Endothelial cell of umbilical vein (primary cell): ENCODE results near the gene TSHZ3. TPM values are rescaled to one million over a fixed set of nuclear protein-coding genes. Genes with fewer than 3 reads are reported as not detected.

Experiments
- BruUV-seq: library from RNA; stranded (reverse); fragments of 400-500 nt; replicated peaks from 2 replicates; lab custom pipeline; 2021; lab: Mats Ljungman, UMichigan
- CTCF ChIA-PET: fragments of 300-600, 350-600 bp; sonication (Branson Sonifier 250); formaldehyde crosslinking; loops from one replicate; lab custom pipeline; 2021; ENCODE audit warnings: antibody characterized with exemption, inconsistent platforms; lab: Charles Lee
- POLR2A ChIA-PET: fragments of 300-600, 350-600 bp; sonication (Branson Sonifier 250); formaldehyde crosslinking; loops from one replicate; lab custom pipeline; 2021; ENCODE audit warnings: antibody characterized with exemption, inconsistent platforms; lab: Charles Lee
- DNase-seq: peaks from one replicate; pipeline ENCODE4 v3.0.0-alpha.2; 2011; ENCODE audit warnings: low read depth, low spot score
- FAIRE-seq: peaks from 2 replicates; lab custom pipeline; 2011; peaks lifted over from hg19 to GRCh38; lab: Jason Lieb, UNC
- H2AFZ ChIP-seq: 2 replicates; pipeline ENCODE4 v1.6.0; 2012; ENCODE audit warnings: low read depth, low read length, control low read depth, inconsistent platforms
- H3K27ac ChIP-seq: 2 replicates; pipeline ENCODE4 v1.5.1; 2011; ENCODE audit warnings: low read depth, mild to moderate bottlenecking, control low read depth, low read length, moderate library complexity; ENCODE audit not compliant: insufficient read depth
- H3K27me3 ChIP-seq, 2 experiments: 2 replicates each; pipeline versions ENCODE4 v1.6.0 to v1.6.1; 2011; ENCODE audit warnings: low read length in 2 of 2, mixed read lengths in 1 of 2; ENCODE audit not compliant: control insufficient read depth in 2 of 2, insufficient read depth in 2 of 2
- H3K36me3 ChIP-seq, 2 experiments: 2 replicates in 1 of 2; 3 replicates in 1 of 2; pipeline ENCODE4 v1.5.1; 2011; ENCODE audit warnings: low read length in 2 of 2, mild to moderate bottlenecking in 1 of 2, moderate library complexity in 1 of 2; ENCODE audit not compliant: control insufficient read depth in 2 of 2, insufficient read depth in 2 of 2; ENCODE audit errors: extremely low read depth in 1 of 2
- H3K4me1 ChIP-seq: 3 replicates; pipeline ENCODE4 v1.5.1; 2011; ENCODE audit warnings: mild to moderate bottlenecking, low read length; ENCODE audit not compliant: control insufficient read depth, insufficient read depth; ENCODE audit errors: extremely low read depth
- H3K4me2 ChIP-seq: 2 replicates; pipeline ENCODE4 v1.6.1; 2011; ENCODE audit warnings: low read length, control low read depth, mixed read lengths; ENCODE audit not compliant: insufficient read depth
- H3K4me3 ChIP-seq, 3 experiments: fragments of 200-600 bp in 1 of 3; sonication (generic), shearing (Covaris generic) in 1 of 3; replicated peaks in 1 of 3; 2 replicates each; pipeline ENCODE4 v1.5.1; 2011 to 2016; ENCODE audit warnings: control low read depth in 3 of 3, low read length in 3 of 3, mild to moderate bottlenecking in 2 of 3, inconsistent platforms in 1 of 3, low read depth in 1 of 3, moderate library complexity in 1 of 3; ENCODE audit not compliant: insufficient read depth in 1 of 3
- H3K79me2 ChIP-seq: 2 replicates; pipeline ENCODE4 v1.6.0; 2012; ENCODE audit warnings: low read length, inconsistent platforms; ENCODE audit not compliant: control insufficient read depth, insufficient read depth
- H3K9ac ChIP-seq: replicated peaks from 2 replicates; pipeline ENCODE3; 2011; ENCODE audit warnings: low read length, control low read depth; ENCODE audit not compliant: insufficient read depth; ENCODE audit errors: extremely low read depth
- H3K9me1 ChIP-seq: replicated peaks from 3 replicates; pipeline ENCODE4 v1.6.0; 2011; ENCODE audit warnings: mild to moderate bottlenecking, low read length; ENCODE audit not compliant: control insufficient read depth, insufficient read depth; ENCODE audit errors: extremely low read depth
- H3K9me3 ChIP-seq: replicated peaks from 2 replicates; pipeline ENCODE4 v1.5.1; 2012; ENCODE audit warnings: low read length, inconsistent platforms; ENCODE audit not compliant: control insufficient read depth, insufficient read depth
- H4K20me1 ChIP-seq: replicated peaks from 2 replicates; pipeline ENCODE3; 2011; ENCODE audit warnings: mild to moderate bottlenecking, low read length; ENCODE audit not compliant: control insufficient read depth, insufficient read depth; ENCODE audit errors: extremely low read depth
- EZH2 ChIP-seq: IDR thresholded peaks from 2 replicates; pipeline ENCODE4 v1.6.1; 2012; ENCODE audit warnings: borderline replicate concordance, low read depth, mild to moderate bottlenecking, moderate library complexity, low read length, inconsistent platforms; ENCODE audit not compliant: severe bottlenecking
- FOS ChIP-seq: IDR thresholded peaks from 2 replicates; pipeline ENCODE4 v1.6.1; 2011; ENCODE audit warnings: mild to moderate bottlenecking, low read length, moderate library complexity, borderline replicate concordance; ENCODE audit not compliant: insufficient read depth
- GATA2 ChIP-seq: IDR thresholded peaks from 2 replicates; pipeline ENCODE4 v1.7.0; 2011; ENCODE audit warnings: low read depth, mild to moderate bottlenecking, moderate library complexity, mixed read lengths, low read length; ENCODE audit not compliant: insufficient read length, insufficient read depth
- JUN ChIP-seq: IDR thresholded peaks from 2 replicates; pipeline ENCODE4 v1.6.1; 2011; ENCODE audit warnings: borderline replicate concordance, low read depth; ENCODE audit not compliant: insufficient read length, insufficient read depth
- MYC ChIP-seq: IDR thresholded peaks from one replicate; pipeline ENCODE4 v1.6.1; 2011; ENCODE audit warnings: mild to moderate bottlenecking, low read depth, low read length
- POLR2A ChIP-seq: IDR thresholded peaks from 2 replicates; pipeline ENCODE4 v1.6.1; 2012; ENCODE audit warnings: low read depth, mild to moderate bottlenecking, control low read depth, low read length
- POLR2AphosphoS5 ChIP-seq: IDR thresholded peaks from 2 replicates; pipeline ENCODE4 v1.6.1; 2012; ENCODE audit warnings: low read depth, mild to moderate bottlenecking, control low read depth, low read length, moderate library complexity; ENCODE audit not compliant: insufficient read depth
- dilution Hi-C: fragments of 300-500 bp; cut with MboI; formaldehyde crosslinking; loops from one replicate; pipeline ENCODE4 v1.15.0; 2019; ENCODE audit warnings: low sequenced_read_pairs; ENCODE audit not compliant: extremely low pct_ligation_motif_present
- intact Hi-C: fragments of 100-400 bp; cut with micrococcal nuclease; formaldehyde crosslinking; loops from one replicate; pipeline ENCODE4 v1.10.0; 2022
- polyA plus RNA-seq, 4 experiments: library from polyadenylated mRNA; depleted of rRNA in 3 of 4; stranded (reverse) in 3 of 4; unstranded in 1 of 4; fragments of >200 nt; gene quantifications; 2 replicates each; pipeline versions ENCODE4 v1.2.1 to v1.2.3, GENCODE V29; 2011 to 2012; ENCODE audit warnings: missing spikeins in 1 of 4
- total RNA-seq: library from RNA; stranded (reverse); gene quantifications from 2 replicates; pipeline ENCODE4 v1.2.3, GENCODE V29; 2021
- TF ChIP-seq, protein P1 (sequence below): IDR thresholded peaks from 2 replicates; pipeline ENCODE4 v1.6.1; 2011; ENCODE audit not compliant: insufficient read depth, insufficient read length
- TF ChIP-seq, protein P2 (sequence below), 2 donors: IDR thresholded peaks; 1 replicate in 1 of 2; 2 replicates in 1 of 2; pipeline ENCODE4 v1.5.1; 2011; ENCODE audit warnings: low read length in 2 of 2, mild to moderate bottlenecking in 2 of 2, moderate library complexity in 2 of 2, control low read depth in 1 of 2, inconsistent platforms in 1 of 2, low read depth in 1 of 2; ENCODE audit not compliant: insufficient read depth in 1 of 2; ENCODE audit errors: extremely low read depth in 1 of 2

TSHZ3 gene
- total and polyA plus RNA-seq, 2 donors (not counting 3 experiments of a cell fraction or from before 2014, with no cell fraction given) = 1.2 to 6.2 TPM

GRCh38 chr19:31271306-31271911 lies 77.8 kb downstream of the TSHZ3 start:
- CTCF ChIA-PET = no interaction called here
- no peaks in the 10 kb centered on the region for H3K9me3 ChIP-seq
- H3K9ac ChIP-seq = no peak overlapping the region
- intact Hi-C loops (no loop called here), dilution Hi-C loops (no loop called here)
- no peaks in the 10 kb centered on the region for H3K4me1 ChIP-seq
- DNase-seq (no peak), FAIRE-seq (no peak)
- BruUV-seq = no TSS peak
- TF ChIP-seq EZH2 = no peak
- TF ChIP-seq POLR2AphosphoS5 = no peak
- TF ChIP-seq POLR2A = no peak
- TF ChIP-seq MYC = no peak
- TF ChIP-seq, protein P1, sequence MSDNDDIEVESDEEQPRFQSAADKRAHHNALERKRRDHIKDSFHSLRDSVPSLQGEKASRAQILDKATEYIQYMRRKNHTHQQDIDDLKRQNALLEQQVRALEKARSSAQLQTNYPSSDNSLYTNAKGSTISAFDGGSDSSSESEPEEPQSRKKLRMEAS = no peak
- no peak for TF ChIP-seq FOS
- TF ChIP-seq, protein P2, sequence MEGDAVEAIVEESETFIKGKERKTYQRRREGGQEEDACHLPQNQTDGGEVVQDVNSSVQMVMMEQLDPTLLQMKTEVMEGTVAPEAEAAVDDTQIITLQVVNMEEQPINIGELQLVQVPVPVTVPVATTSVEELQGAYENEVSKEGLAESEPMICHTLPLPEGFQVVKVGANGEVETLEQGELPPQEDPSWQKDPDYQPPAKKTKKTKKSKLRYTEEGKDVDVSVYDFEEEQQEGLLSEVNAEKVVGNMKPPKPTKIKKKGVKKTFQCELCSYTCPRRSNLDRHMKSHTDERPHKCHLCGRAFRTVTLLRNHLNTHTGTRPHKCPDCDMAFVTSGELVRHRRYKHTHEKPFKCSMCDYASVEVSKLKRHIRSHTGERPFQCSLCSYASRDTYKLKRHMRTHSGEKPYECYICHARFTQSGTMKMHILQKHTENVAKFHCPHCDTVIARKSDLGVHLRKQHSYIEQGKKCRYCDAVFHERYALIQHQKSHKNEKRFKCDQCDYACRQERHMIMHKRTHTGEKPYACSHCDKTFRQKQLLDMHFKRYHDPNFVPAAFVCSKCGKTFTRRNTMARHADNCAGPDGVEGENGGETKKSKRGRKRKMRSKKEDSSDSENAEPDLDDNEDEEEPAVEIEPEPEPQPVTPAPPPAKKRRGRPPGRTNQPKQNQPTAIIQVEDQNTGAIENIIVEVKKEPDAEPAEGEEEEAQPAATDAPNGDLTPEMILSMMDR (IDR thresholded peaks at IDR 0.05; ENCODE audit: extremely low read depth in 1 of 2, insufficient read depth in 1 of 2, low read depth in 1 of 2, low read length in 2 of 2) = no peak
- no peak for TF ChIP-seq JUN
- no peak for TF ChIP-seq GATA2
- no peak overlapping the region for H3K4me2 ChIP-seq
- no peaks in the 10 kb centered on the region for H3K36me3 ChIP-seq
- H2AFZ ChIP-seq = no peak overlapping the region
- H3K27ac ChIP-seq = no peak overlapping the region
- POLR2A ChIA-PET = no interaction called here
- H3K9me1 ChIP-seq = no peaks in the 10 kb centered on the region
- H4K20me1 ChIP-seq = no peaks in the 10 kb centered on the region
- no peaks in the 10 kb centered on the region for H3K79me2 ChIP-seq
- no peaks in the 10 kb centered on the region for H3K27me3 ChIP-seq
- no peak overlapping the region for H3K4me3 ChIP-seq
